Panc1 (cell line): ENCODE data around the gene TACC2.

Experiments used
- CTCF ChIP-seq: fragments of 450-650 bp; IDR thresholded peaks from 2 replicates; pipeline ENCODE4 v1.5.1; 2017; ENCODE audit warnings: mild to moderate bottlenecking
- REST ChIP-seq, 2 experiments: IDR thresholded peaks; 2 replicates each; pipeline ENCODE4 v1.6.1; 2011 to 2012; ENCODE audit warnings: low read depth in 2 of 2, control low read depth in 1 of 2, low read length in 1 of 2, mild to moderate bottlenecking in 1 of 2, moderate library complexity in 1 of 2; ENCODE audit not compliant: insufficient read depth in 1 of 2
- TCF7L2 ChIP-seq: IDR thresholded peaks from 2 replicates; pipeline ENCODE4 v1.6.1; 2011; ENCODE audit warnings: mild to moderate bottlenecking, low read depth, low read length, inconsistent platforms

GRCh38 chr10:122057841-122058413 is 69.0 kb downstream of the TACC2 start:
- TF ChIP-seq CTCF (no peak), REST (IDR thresholded peaks at IDR 0.05; ENCODE audit: insufficient read depth in 1 of 2, low read depth in 2 of 2, low read length in 1 of 2) (no peak), TCF7L2 (no peak)
